ENCODE results near the gene SMIM21.

The SMIM21 gene

DNA sequence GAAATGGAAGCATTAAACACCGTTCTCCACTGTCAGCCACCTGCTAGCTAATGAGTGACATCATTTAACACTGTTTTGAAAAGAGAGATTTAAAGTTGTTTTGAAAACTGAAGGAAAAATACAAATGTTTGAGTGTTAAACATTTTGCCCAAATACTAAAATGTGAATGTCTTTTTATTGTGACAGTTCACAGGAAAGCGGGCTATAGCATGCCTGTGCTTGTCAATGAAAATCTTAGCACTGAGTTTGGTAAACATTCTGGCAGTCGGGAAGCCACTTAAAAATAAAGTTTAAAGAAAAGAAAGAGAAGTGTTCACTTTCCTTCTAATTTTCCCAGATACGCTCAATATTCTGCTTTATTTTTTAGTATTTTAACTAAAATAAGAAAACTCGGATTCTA, 40.3 kb upstream of the SMIM21 start:
- TF ChIP-seq CTCF (IDR thresholded peaks at IDR 0.05; ENCODE audit: control extremely low read depth, extremely low read depth, low read depth, missing control alignments): no peak
- no peak for DNase-seq (ENCODE audit: extremely low spot score)
- ChIA-PET POLR2A (no interaction called here), CTCF (interaction anchor here (1.3 kb wide), 1 partner anchor 10 kb away, joined by 3 read pairs; no protein-coding TSS in a partner anchor)

GRCh38 chr18:75467281-75467795, 39.8 kb upstream of the SMIM21 start:
- TF ChIP-seq CTCF (IDR thresholded peaks at IDR 0.05; ENCODE audit: control extremely low read depth, extremely low read depth, low read depth, missing control alignments): no peak
- DNase-seq (ENCODE audit: extremely low spot score): no peak
- POLR2A ChIA-PET: no interaction called here
- CTCF ChIA-PET: interaction anchor here (1.3 kb wide), 1 partner anchor 10 kb away, joined by 3 read pairs; no protein-coding TSS in a partner anchor

DNA sequence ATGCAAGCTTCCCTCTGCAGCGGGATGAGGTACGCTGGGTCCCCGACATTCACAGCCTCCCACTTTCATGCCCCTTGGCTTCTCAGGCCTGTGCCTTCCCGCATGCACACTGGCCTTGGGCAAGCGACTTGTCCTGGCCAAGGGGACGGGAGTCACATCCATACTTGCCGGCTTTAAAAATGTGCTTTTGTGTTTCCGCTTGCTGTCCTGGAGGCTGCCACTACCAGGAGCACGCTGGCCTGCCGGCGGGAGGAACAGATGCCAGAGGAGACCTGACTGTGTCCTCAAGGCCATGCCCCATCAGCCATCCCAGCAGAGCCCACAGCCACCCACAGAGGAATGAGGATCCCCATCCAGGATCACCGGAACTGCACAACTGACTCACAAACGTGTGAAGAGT, 36.9 kb upstream of the SMIM21 start:
- ChIA-PET POLR2A (no interaction called here), CTCF (no interaction called here)
- DNase-seq (ENCODE audit: extremely low spot score): no peak
- no peak for TF ChIP-seq CTCF (IDR thresholded peaks at IDR 0.05; ENCODE audit: control extremely low read depth, extremely low read depth, low read depth, missing control alignments)

GRCh38 chr18:75462178-75462832, 34.8 kb upstream of the SMIM21 start:
- TF ChIP-seq CTCF (IDR thresholded peaks at IDR 0.05; ENCODE audit: control extremely low read depth, extremely low read depth, low read depth, missing control alignments): no peak

DNA sequence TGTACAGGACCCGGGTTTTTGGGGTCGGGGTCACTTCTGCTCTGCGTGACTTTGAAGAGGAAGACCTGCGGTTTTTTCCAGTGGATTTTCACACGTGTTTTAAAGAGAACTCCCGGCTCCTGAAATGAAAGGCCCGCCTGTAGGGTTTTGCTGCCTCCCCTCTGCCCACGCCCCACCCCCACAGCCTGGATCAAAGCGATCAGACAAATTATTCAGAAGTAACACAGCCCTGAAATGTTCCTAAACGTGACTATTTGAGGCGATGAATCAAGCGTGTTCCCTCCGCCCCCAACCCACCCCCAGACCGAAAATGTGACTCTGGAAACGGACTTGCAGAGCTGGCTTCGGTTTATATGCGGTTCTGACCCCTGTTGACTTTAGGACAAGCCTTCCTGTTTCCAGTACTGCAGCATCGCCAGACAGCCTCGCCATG, 28.7 kb upstream of the SMIM21 start:
- no peak for TF ChIP-seq CTCF (IDR thresholded peaks at IDR 0.05; ENCODE audit: control extremely low read depth, extremely low read depth, low read depth, missing control alignments)
- POLR2A ChIA-PET: no interaction called here
- DNase-seq (ENCODE audit: extremely low spot score): no peak
- CTCF ChIA-PET: no interaction called here

More at GRCh38 chr18:75462178-75462832, 34.8 kb upstream of the SMIM21 start:
- DNase-seq (ENCODE audit: extremely low spot score): no peak
- POLR2A ChIA-PET: no interaction called here
- CTCF ChIA-PET: interaction anchor here (1.2 kb wide), 1 partner anchor 15 kb away, joined by 3 read pairs; no protein-coding TSS in a partner anchor

GRCh38 chr18:75455249-75456198, 28.0 kb upstream of the SMIM21 start:
- CTCF ChIA-PET: interaction anchor here (1.4 kb wide), 1 partner anchor 13 kb away, joined by 6 read pairs; no protein-coding TSS in a partner anchor
- DNase-seq (ENCODE audit: extremely low spot score): no peak
- no peak for TF ChIP-seq CTCF (IDR thresholded peaks at IDR 0.05; ENCODE audit: control extremely low read depth, extremely low read depth, low read depth, missing control alignments)

More at GRCh38 chr18:75455249-75456198, 28.0 kb upstream of the SMIM21 start:
- POLR2A ChIA-PET: no interaction called here

Data from GM10248 (cell line).